DOHH2 (cell line): ENCODE results near the gene SPON1.

ENCODE experiments used
- H3F3A ChIP-seq: fragments of 200-600 bp; sonication (generic), shearing (Covaris generic); 2 replicates; pipeline ENCODE4 v1.6.0; 2016; ENCODE audit warnings: antibody characterized with exemption, mild to moderate bottlenecking; ENCODE audit not compliant: control insufficient read depth, insufficient read depth
- H3K27ac ChIP-seq: fragments of 200-600 bp; sonication (generic); 2 replicates; pipeline ENCODE4 v1.5.1; 2014; ENCODE audit warnings: low read depth, mild to moderate bottlenecking, low read length, moderate library complexity
- H3K27me3 ChIP-seq: fragments of 200-600 bp; sonication (generic); 2 replicates; pipeline ENCODE4 v1.6.1; 2014; ENCODE audit warnings: mild to moderate bottlenecking, low read length, mixed read lengths; ENCODE audit not compliant: control insufficient read depth
- H3K36me3 ChIP-seq: fragments of 200-600 bp; sonication (generic); 2 replicates; pipeline ENCODE4 v1.6.1; 2014; ENCODE audit warnings: mild to moderate bottlenecking, low read length, moderate library complexity, mixed read lengths; ENCODE audit not compliant: control insufficient read depth
- H3K4me1 ChIP-seq: fragments of 200-600 bp; sonication (generic); 2 replicates; pipeline ENCODE4 v1.6.1; 2014; ENCODE audit warnings: mild to moderate bottlenecking, low read length, mixed read lengths; ENCODE audit not compliant: control insufficient read depth
- H3K4me2 ChIP-seq: fragments of 200-600 bp; sonication (generic); 2 replicates; pipeline ENCODE4 v1.6.0; 2014; ENCODE audit warnings: mild to moderate bottlenecking, low read length, moderate library complexity
- H3K4me3 ChIP-seq: fragments of 200-600 bp; sonication (generic); 2 replicates; pipeline ENCODE4 v1.5.1; 2014; ENCODE audit warnings: mild to moderate bottlenecking, low read length, mixed read lengths
- H3K79me2 ChIP-seq: fragments of 200-600 bp; sonication (generic); 2 replicates; pipeline ENCODE4 v1.6.1; 2014; ENCODE audit warnings: mild to moderate bottlenecking, low read length, mixed read lengths; ENCODE audit not compliant: control insufficient read depth
- H3K9me2 ChIP-seq: fragments of 200-600 bp; sonication (generic); replicated peaks from 2 replicates; pipeline ENCODE4 v1.6.1; 2014; ENCODE audit warnings: mild to moderate bottlenecking, low read length, mixed read lengths; ENCODE audit not compliant: control insufficient read depth
- H3K9me3 ChIP-seq: fragments of 200-600 bp; sonication (generic); 2 replicates; pipeline ENCODE4 v1.6.1; 2014; ENCODE audit warnings: antibody characterized with exemption, low read length, mixed read lengths; ENCODE audit not compliant: control insufficient read depth, insufficient read depth
- H4K20me1 ChIP-seq: fragments of 200-600 bp; sonication (generic); 2 replicates; pipeline ENCODE4 v1.6.0; 2014; ENCODE audit warnings: low read depth, mild to moderate bottlenecking, antibody characterized with exemption, low read length, moderate library complexity; ENCODE audit not compliant: control insufficient read depth, insufficient read depth
- CTCF ChIP-seq: fragments of 200-600 bp; sonication (generic); IDR thresholded peaks from one replicate; pipeline ENCODE4 v1.5.1; 2014; ENCODE audit warnings: antibody characterized with exemption, mild to moderate bottlenecking, low read depth, low read length; ENCODE audit not compliant: poor library complexity, severe bottlenecking
- EZH2phosphoT487 ChIP-seq: fragments of 200-600 bp; sonication (generic); IDR thresholded peaks from 2 replicates; pipeline ENCODE4 v1.6.1; 2017; ENCODE audit warnings: borderline replicate concordance, mild to moderate bottlenecking, antibody characterized with exemption, low read length, moderate library complexity, mixed read lengths

The SPON1 gene

GRCh38 chr11:14118072-14118471 is 155.5 kb downstream of the SPON1 start:
- TF ChIP-seq EZH2phosphoT487 (no peak), CTCF (no peak)
- Histone ChIP-seq H3K36me3 (no peaks in the 10 kb centered on the region), H3F3A (no peaks in the 10 kb centered on the region), H3K79me2 (no peaks in the 10 kb centered on the region), H3K4me2 (no peak overlapping the region), H3K27ac (no peak overlapping the region), H3K9me3 (no peaks in the 10 kb centered on the region), H3K4me1 (no peaks in the 10 kb centered on the region), H3K4me3 (no peak overlapping the region), H3K27me3 (peaks cover 3% of the 10 kb centered on the region; the same call in 1 of the 2 replicates), H4K20me1 (no peaks in the 10 kb centered on the region), H3K9me2 (no peaks in the 10 kb centered on the region)

- Histone ChIP-seq H3K27me3 (peaks cover 3% of the 10 kb centered on the region; the same call in 1 of the 2 replicates), H3K4me1 (no peaks in the 10 kb centered on the region), H3K79me2 (no peaks in the 10 kb centered on the region), H3F3A (no peaks in the 10 kb centered on the region), H3K9me3 (no peaks in the 10 kb centered on the region), H3K36me3 (no peaks in the 10 kb centered on the region), H3K4me3 (no peak overlapping the region), H3K9me2 (no peaks in the 10 kb centered on the region), H3K4me2 (no peak overlapping the region), H3K27ac (no peak overlapping the region), H4K20me1 (no peaks in the 10 kb centered on the region)
- TF ChIP-seq CTCF (no peak), EZH2phosphoT487 (no peak)
Measured at GRCh38 chr11:14119357-14119756, 156.8 kb downstream of the SPON1 start.

GRCh38 chr11:14124350-14124749 is 161.8 kb downstream of the SPON1 start:
- H4K20me1 ChIP-seq: no peaks in the 10 kb centered on the region
- H3K4me1 ChIP-seq: no peaks in the 10 kb centered on the region
- no peaks in the 10 kb centered on the region for H3K36me3 ChIP-seq
- H3K79me2 ChIP-seq: no peaks in the 10 kb centered on the region
- H3F3A ChIP-seq: no peaks in the 10 kb centered on the region
- H3K27me3 ChIP-seq: 0 out of 2 replicates have a peak, but pooled peaks cover 3% of the 10 kb centered on the region
- H3K4me2 ChIP-seq: no peak overlapping the region
- H3K9me3 ChIP-seq: no peaks in the 10 kb centered on the region
- no peaks in the 10 kb centered on the region for H3K9me2 ChIP-seq
- H3K27ac ChIP-seq: no peak overlapping the region
- H3K4me3 ChIP-seq: no peak overlapping the region
- TF ChIP-seq CTCF: no peak

- H3K4me2 ChIP-seq: no peak overlapping the region
- no peaks in the 10 kb centered on the region for H3K4me1 ChIP-seq
- no peaks in the 10 kb centered on the region for H3F3A ChIP-seq
- H3K9me2 ChIP-seq: no peaks in the 10 kb centered on the region
- TF ChIP-seq CTCF (no peak), EZH2phosphoT487 (no peak)
- H3K36me3 ChIP-seq: no peaks in the 10 kb centered on the region
- H3K79me2 ChIP-seq: no peaks in the 10 kb centered on the region
- H3K27me3 ChIP-seq: 0 out of 2 replicates have a peak, but pooled peaks cover 3% of the 10 kb centered on the region
- no peaks in the 10 kb centered on the region for H3K9me3 ChIP-seq
- H4K20me1 ChIP-seq: no peaks in the 10 kb centered on the region
- H3K4me3 ChIP-seq: no peak overlapping the region
- no peak overlapping the region for H3K27ac ChIP-seq
Measured at GRCh38 chr11:14124886-14125285, 162.4 kb downstream of the SPON1 start.
